NCI-H526 treated with DMSO at 0.1 percent for 48 hours (cell line): ENCODE measurements around the gene ALPP.
"Not testable (repeated sequence)": the region's sequence is repeated elsewhere in the genome, so short reads cannot be mapped to it uniquely, and the experiment has no call there.

Experiments used
- DNase-seq: peaks from one replicate; lab custom pipeline; 2025; lab: John Stamatoyannopoulos, UW

Gene ALPP

GRCh38 chr2:232381204-232382031, 2.9 kb downstream of the ALPP start:
- not testable (repeated sequence) for DNase-seq

DNA sequence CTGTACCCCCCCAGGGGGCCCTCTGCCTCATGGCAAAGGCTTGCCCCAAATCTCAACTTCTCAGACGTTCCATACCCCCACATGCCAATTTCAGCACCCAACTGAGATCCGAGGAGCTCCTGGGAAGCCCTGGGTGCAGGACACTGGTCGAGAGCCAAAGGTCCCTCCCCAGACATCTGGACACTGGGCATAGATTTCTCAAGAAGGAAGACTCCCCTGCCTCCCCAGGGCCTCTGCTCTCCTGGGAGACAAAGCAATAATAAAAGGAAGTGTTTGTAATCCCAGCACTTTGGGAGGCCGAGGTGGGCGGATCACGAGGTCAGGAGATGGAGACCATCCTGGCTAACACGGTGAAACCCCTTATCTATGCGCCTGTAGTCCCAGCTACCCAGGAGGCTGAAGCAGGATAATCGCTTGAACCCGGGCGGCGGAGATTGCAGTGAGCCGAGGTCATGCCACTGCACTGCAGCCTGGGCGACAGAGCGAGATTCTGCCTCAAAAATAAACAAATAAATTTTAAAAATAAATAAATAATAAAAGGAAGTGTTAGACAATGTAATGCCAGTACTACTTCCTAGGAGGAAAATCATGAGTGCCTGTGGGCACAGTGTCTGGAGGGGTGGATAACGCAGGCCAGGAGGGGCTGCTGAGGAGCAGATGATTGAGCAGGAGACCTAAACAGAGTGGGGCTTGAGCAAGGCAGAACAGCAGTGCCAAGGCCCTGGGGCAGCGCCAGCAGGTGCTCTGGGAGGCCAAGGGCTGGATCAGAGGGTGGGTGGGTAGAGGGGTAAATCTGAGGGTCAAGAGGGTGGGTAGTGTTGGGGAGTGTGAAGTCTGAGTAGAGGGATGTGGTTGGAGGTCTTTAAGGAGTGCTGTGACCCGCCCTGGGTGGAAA, 4.0 kb downstream of the ALPP start:
- DNase-seq, result no peak

- DNase-seq, result no peak
These were observed 5.9 kb downstream of the ALPP start for GRCh38 chr2:232384466-232384865.

DNA sequence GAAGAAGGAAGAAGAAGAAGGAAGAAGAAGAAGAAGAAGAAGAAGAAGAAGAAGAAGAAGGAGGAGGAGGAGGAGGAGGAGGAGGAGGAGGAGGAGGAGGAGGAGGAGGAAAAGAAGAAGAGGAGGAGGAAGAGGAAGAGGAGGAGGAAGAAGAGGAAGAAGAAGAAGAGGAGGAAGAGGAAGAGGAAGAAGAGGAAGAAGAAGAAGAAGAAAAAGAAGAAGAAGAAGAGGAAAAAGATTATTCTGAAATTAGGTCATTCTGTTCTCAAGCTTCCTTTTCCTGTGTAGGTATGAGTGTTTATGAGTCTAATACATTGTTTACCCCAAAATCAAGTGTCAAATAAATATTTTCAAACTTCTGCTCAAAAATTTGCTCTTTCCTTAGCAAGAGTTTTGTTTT, 6.5 kb downstream of the ALPP start:
- not testable (repeated sequence) for DNase-seq

GRCh38 chr2:232385660-232386489, 7.3 kb downstream of the ALPP start:
- no peak for DNase-seq

- no peak for DNase-seq
These were observed 7.9 kb downstream of the ALPP start for GRCh38 chr2:232386490-232386739.

- no peak for DNase-seq
These were observed 8.3 kb downstream of the ALPP start for GRCh38 chr2:232386740-232387450.

DNA sequence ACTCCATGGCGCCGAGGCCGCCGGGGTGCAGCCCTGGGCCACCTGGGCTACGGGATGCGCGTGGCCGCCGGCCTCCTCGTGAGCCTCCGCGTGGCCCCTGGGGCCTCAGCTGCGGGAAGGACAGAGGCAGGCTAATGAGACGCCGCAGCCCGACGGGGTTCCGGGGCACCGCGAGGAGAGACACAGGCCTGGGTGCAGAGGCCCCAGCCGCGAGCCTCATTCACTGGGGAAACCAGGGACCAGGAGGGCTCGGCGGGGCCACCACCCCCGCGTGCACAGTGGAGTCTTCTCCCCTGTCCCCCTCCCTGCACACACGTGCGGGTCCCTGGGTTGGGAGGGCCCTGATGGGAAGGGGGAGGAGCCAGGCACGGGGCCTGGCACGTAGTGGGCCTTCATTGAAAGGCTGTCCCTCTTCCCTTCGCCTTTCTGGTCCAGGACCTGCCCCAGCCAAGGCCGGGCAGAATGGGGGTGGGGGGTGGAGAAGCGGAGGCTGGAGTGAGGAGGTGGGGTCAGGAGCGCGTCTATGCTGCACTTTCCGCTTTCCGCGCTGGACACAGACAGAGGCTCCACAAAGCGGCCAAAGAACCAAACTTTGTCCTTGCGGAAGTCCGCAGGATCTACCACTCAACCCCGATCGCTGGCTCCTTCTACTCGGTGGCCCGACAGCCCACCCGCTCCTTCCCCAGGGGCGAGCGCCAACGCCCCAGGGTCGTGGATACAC, 9.1 kb downstream of the ALPP start:
- DNase-seq, result no peak

- no peak for DNase-seq
These were observed 9.9 kb downstream of the ALPP start for GRCh38 chr2:232388324-232388891.

GRCh38 chr2:232389327-232389726, 10.8 kb downstream of the ALPP start:
- no peak for DNase-seq

GRCh38 chr2:232390661-232391060, 12.1 kb downstream of the ALPP start:
- no peak for DNase-seq

DNA sequence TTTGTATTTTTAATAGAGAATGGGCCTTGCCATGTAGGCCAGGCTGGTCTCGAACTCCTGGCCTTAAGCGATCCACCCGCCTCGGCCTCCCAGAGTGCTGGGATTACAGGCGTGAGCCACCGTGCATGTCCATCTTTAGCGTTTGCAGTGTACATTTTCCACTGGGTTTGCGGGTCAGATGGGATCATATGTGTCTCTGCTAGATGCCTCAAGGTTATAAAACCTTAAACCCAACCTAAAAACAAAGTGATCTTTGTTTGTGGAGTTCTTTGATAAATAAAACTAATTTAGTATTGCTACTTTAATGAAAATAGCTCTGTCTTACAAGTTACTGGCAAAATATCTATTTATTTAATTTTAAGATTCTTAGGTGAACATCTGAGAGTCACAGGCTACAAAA, 15.0 kb downstream of the ALPP start:
- DNase-seq, result no peak

DNA sequence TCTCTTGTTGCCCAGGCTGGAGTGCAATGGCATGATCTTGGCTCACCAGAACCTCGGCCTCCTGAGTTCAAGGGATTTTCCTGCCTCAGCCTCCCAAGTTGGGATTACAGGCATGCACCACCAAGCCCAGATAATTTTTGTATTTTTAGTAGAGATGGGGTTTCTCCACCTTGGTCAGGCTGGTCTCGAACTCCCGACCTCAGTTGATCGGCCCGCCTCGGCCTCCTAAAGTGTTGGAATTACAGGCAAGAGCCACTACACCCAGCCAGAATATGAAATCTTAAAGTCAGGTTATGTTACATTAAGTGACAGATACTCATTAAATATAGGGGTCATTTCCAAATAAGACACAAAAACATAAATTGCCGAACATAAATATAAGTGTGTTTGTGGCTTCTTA, 15.9 kb downstream of the ALPP start:
- not testable (repeated sequence) for DNase-seq

- no peak for DNase-seq
These were observed 17.0 kb downstream of the ALPP start for GRCh38 chr2:232395586-232395985.

- DNase-seq, result no peak
These were observed 18.1 kb downstream of the ALPP start for GRCh38 chr2:232396683-232397082.

- no peak for DNase-seq
These were observed 19.9 kb downstream of the ALPP start for GRCh38 chr2:232398293-232399034.

GRCh38 chr2:232400256-232401015, 21.9 kb downstream of the ALPP start:
- no peak for DNase-seq

- no peak for DNase-seq
These were observed 24.0 kb downstream of the ALPP start for GRCh38 chr2:232402518-232402917.

DNA sequence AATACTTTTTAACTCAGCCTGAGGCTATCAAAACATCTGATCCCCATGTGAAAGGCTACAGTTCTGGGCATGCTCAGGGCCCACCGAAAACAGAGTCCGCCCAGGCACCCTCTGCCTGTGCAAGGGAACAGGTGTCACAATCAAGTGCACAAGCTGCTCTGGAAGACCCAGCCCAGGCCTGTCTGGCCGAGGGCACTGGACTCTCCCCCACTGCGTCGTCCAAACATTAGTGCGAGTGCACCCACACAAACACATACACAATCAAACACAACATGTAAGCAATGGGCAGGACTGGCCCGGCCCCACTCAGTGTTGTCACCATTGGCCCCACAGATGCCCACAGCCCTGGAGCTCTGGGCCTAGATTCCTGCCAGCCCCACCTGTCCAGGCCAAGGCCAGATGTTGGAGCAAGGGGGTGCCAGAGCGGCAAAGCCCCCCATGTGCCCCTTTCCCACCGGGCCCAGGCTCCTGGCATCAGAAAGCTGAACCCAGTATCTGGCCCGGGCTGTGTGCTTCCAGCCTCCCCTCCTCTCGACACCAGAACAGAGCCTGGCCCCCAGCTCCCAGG, 27.5 kb downstream of the ALPP start:
- DNase-seq, result no peak
